Natural killer cell (primary cell): ENCODE measurements around the gene WDR88. TPM values are rescaled to one million over a fixed set of nuclear protein-coding genes. Genes with fewer than 3 reads are reported as not detected.

Experiments used
- ATAC-seq, 3 donors: fragments of 150-1000 bp in 2 of 3; fragments of 200-7000 bp in 1 of 3; cut with Tn5 transposase; 1 replicate in 1 of 3; 2 replicates in 2 of 3; pipeline ENCODE4 v1.10.0; 2021; ENCODE audit warnings: mild to moderate bottlenecking in 2 of 3, moderate library complexity in 2 of 3
- DNase-seq, 2 donors: peaks; one replicate each; pipeline versions ENCODE4 v3.0.0 to v3.0.0-alpha.2; 2013 to 2021; ENCODE audit warnings: mixed read lengths in 1 of 2
- H3K27ac ChIP-seq: one replicate; pipeline ENCODE4 v1.5.1; 2013; ENCODE audit warnings: mild to moderate bottlenecking, low read length
- H3K27me3 ChIP-seq: one replicate; pipeline ENCODE4 v1.6.1; 2013; ENCODE audit warnings: low read length; ENCODE audit not compliant: control insufficient read depth, insufficient read depth
- H3K36me3 ChIP-seq: one replicate; pipeline ENCODE4 v1.6.1; 2013; ENCODE audit warnings: low read length; ENCODE audit not compliant: control insufficient read depth, insufficient read depth
- H3K4me1 ChIP-seq: one replicate; pipeline ENCODE4 v1.6.1; 2013; ENCODE audit warnings: low read length; ENCODE audit not compliant: control insufficient read depth, insufficient read depth
- H3K4me3 ChIP-seq: one replicate; pipeline ENCODE4 v1.5.1; 2013; ENCODE audit warnings: low read length
- H3K9me3 ChIP-seq: one replicate; pipeline ENCODE4 v1.6.1; 2013; ENCODE audit warnings: low read length; ENCODE audit not compliant: control insufficient read depth, insufficient read depth
- H3K27ac Mint-ChIP-seq, 2 donors: one replicate each; pipeline ENCODE4 v1.8.0; 2022; ENCODE audit warnings: mild to moderate bottlenecking in 2 of 2, mixed read lengths in 2 of 2, moderate library complexity in 1 of 2
- H3K27me3 Mint-ChIP-seq, 2 donors: one replicate each; pipeline ENCODE4 v1.8.0; 2022; ENCODE audit warnings: low read depth in 2 of 2, mixed read lengths in 2 of 2
- H3K36me3 Mint-ChIP-seq: one replicate; pipeline ENCODE4 v1.8.0; 2022; ENCODE audit warnings: mixed read lengths
- H3K4me1 Mint-ChIP-seq, 2 donors: one replicate each; pipeline ENCODE4 v1.8.0; 2022; ENCODE audit warnings: mixed read lengths in 2 of 2
- H3K4me3 Mint-ChIP-seq: one replicate; pipeline ENCODE4 v1.8.0; 2022; ENCODE audit warnings: mild to moderate bottlenecking, moderate library complexity, mixed read lengths
- H3K9me3 Mint-ChIP-seq, 2 donors: one replicate each; pipeline ENCODE4 v1.8.0; 2022; ENCODE audit warnings: mixed read lengths in 2 of 2
- WGBS: methylation state at CpG from one replicate; pipeline ENCODE4 v1.1.7; 2013; ENCODE audit warnings: missing lambda C conversion rate; ENCODE audit not compliant: insufficient coverage; 5-methylcytosine and 5-hydroxymethylcytosine counted together
- intact Hi-C: fragments of 100-400 bp; cut with micrococcal nuclease; formaldehyde crosslinking; loops from one replicate; pipeline ENCODE4 v1.14.2; 2022
- total RNA-seq, 4 donors: library from RNA; stranded (reverse); fragments of 120-200 nt in 1 of 4; gene quantifications; one replicate each; pipeline versions ENCODE4 v1.2.3 to v1.2.4, GENCODE V29; 2013 to 2022
- TF ChIP-seq, protein P1 (sequence below): fragments of 200-600 bp; IDR thresholded peaks from one replicate; pipeline ENCODE4 v1.8.0; 2022; ENCODE audit warnings: antibody characterized with exemption

The WDR88 gene
- total RNA-seq, 3 donors from 2014 or later (not counting 1 experiment from before 2014, with no cell fraction given) = not detected

DNA sequence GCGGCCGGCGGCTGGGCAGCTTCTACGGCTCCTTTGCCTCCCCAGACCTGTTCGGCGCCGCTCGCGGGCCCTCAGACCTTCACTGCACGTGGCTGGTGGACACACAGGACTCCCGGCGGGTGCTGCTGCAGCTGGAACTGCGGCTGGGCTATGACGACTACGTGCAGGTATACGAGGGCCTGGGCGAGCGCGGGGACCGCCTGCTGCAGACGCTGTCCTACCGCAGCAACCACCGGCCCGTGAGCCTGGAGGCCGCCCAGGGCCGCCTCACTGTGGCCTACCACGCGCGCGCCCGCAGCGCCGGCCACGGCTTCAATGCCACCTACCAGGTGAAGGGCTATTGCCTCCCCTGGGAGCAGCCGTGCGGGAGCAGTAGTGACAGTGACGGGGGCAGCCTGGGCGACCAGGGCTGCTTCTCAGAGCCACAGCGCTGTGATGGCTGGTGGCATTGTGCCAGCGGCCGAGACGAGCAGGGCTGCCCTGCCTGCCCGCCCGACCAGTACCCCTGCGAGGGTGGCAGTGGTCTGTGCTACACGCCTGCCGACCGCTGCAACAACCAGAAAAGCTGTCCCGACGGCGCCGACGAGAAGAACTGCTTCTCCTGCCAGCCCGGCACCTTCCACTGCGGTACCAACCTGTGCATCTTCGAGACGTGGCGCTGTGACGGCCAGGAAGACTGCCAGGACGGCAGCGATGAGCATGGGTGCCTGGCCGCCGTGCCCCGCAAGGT is 73.8 kb downstream of the WDR88 start:
- DNase-seq = no peak
- WGBS = 95% methylated on average over 64 of the region's 64 CpGs
- no peak overlapping the region for H3K4me3 ChIP-seq
- H3K27ac Mint-ChIP-seq = no peak overlapping the region
- H3K27ac ChIP-seq = no peak overlapping the region
- H3K27me3 Mint-ChIP-seq = no peaks in the 10 kb centered on the region
- H3K4me1 ChIP-seq = no peaks in the 10 kb centered on the region
- intact Hi-C loops = no loop called here
- H3K4me1 Mint-ChIP-seq = no peaks in the 10 kb centered on the region
- no peaks in the 10 kb centered on the region for H3K27me3 ChIP-seq
- H3K36me3 Mint-ChIP-seq = no peaks in the 10 kb centered on the region
- no peaks in the 10 kb centered on the region for H3K9me3 Mint-ChIP-seq
- H3K9me3 ChIP-seq = no peaks in the 10 kb centered on the region
- TF ChIP-seq, protein P1, sequence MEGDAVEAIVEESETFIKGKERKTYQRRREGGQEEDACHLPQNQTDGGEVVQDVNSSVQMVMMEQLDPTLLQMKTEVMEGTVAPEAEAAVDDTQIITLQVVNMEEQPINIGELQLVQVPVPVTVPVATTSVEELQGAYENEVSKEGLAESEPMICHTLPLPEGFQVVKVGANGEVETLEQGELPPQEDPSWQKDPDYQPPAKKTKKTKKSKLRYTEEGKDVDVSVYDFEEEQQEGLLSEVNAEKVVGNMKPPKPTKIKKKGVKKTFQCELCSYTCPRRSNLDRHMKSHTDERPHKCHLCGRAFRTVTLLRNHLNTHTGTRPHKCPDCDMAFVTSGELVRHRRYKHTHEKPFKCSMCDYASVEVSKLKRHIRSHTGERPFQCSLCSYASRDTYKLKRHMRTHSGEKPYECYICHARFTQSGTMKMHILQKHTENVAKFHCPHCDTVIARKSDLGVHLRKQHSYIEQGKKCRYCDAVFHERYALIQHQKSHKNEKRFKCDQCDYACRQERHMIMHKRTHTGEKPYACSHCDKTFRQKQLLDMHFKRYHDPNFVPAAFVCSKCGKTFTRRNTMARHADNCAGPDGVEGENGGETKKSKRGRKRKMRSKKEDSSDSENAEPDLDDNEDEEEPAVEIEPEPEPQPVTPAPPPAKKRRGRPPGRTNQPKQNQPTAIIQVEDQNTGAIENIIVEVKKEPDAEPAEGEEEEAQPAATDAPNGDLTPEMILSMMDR = no peak
- H3K36me3 ChIP-seq = no peaks in the 10 kb centered on the region
- no peak overlapping the region for H3K4me3 Mint-ChIP-seq
- ATAC-seq = no peak

GRCh38 chr19:33206261-33207039 is 74.5 kb downstream of the WDR88 start:
- no peak overlapping the region for H3K27ac Mint-ChIP-seq
- H3K9me3 Mint-ChIP-seq = no peaks in the 10 kb centered on the region
- ATAC-seq (no peak), DNase-seq (no peak)
- intact Hi-C loops = no loop called here
- H3K27me3 Mint-ChIP-seq = no peaks in the 10 kb centered on the region
- TF ChIP-seq, protein P1 = no peak
- Histone ChIP-seq H3K36me3 (no peaks in the 10 kb centered on the region), H3K4me1 (no peaks in the 10 kb centered on the region), H3K27ac (no peak overlapping the region), H3K27me3 (no peaks in the 10 kb centered on the region), H3K9me3 (no peaks in the 10 kb centered on the region), H3K4me3 (no peak overlapping the region)
- H3K4me1 Mint-ChIP-seq = no peaks in the 10 kb centered on the region
- H3K4me3 Mint-ChIP-seq = no peak overlapping the region
- WGBS = 94% methylated on average over 38 of the region's 38 CpGs
- H3K36me3 Mint-ChIP-seq = no peaks in the 10 kb centered on the region

DNA sequence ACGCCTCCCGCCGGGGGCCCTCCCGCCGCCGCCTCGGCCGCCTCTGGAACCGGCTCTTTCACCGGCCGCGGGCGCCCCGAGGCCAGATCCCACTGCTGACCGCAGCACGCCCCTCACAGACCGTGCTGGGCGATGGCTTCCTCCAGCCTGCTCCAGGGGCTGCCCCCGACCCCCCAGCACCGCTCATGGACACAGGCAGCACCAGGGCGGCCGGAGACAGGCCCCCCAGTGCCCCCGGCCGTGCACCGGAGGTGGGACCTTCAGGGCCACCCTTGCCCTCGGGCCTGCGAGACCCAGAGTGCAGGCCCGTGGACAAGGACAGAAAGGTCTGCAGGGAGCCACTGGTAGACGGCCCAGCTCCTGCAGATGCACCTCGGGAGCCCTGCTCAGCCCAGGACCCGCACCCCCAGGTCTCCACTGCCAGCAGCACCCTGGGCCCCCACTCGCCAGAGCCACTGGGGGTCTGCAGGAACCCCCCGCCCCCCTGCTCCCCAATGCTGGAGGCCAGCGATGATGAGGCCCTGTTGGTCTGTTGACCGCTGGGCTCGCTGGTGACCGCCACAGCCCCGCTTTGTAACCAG is 75.2 kb downstream of the WDR88 start:
- Histone ChIP-seq H3K9me3 (no peaks in the 10 kb centered on the region), H3K36me3 (no peaks in the 10 kb centered on the region), H3K4me3 (no peak overlapping the region), H3K4me1 (no peaks in the 10 kb centered on the region), H3K27me3 (no peaks in the 10 kb centered on the region), H3K27ac (no peak overlapping the region)
- Mint-ChIP-seq H3K27me3 (no peaks in the 10 kb centered on the region), H3K9me3 (no peaks in the 10 kb centered on the region), H3K4me3 (no peak overlapping the region), H3K4me1 (no peaks in the 10 kb centered on the region), H3K27ac (no peak overlapping the region), H3K36me3 (no peaks in the 10 kb centered on the region)
- intact Hi-C loops = no loop called here
- TF ChIP-seq, protein P1 = no peak
- no peak for DNase-seq
- no peak for ATAC-seq
- 91% methylated on average over 38 of the region's 38 CpGs for WGBS
